ENCODE data around the gene UCHL5. TPM values are rescaled to one million over a fixed set of nuclear protein-coding genes. Genes with fewer than 3 reads are reported as not detected.
A peak's percentile ranks its signal among the peaks of the same experiment; 100 is the strongest.

The UCHL5 gene
- 7.8 TPM for total RNA-seq

GRCh38 chr1:193059282-193060114, at the start of gene UCHL5, which contains the start of gene RO60:
TSS of gene UCHL5 (minus strand) at chr1:193059360. CDS start at chr1:193059260, 100 bp downstream.
TSS of gene RO60 (plus strand) at chr1:193059612. CDS start at chr1:193069055, 9,443 bp downstream.
- DNase-seq (ENCODE audit: low read depth in 2 of 3, low spot score in 2 of 3), result peak; percentile 88 to 99 (median 98)

- DNase-seq (ENCODE audit: low read depth in 2 of 3, low spot score in 2 of 3), result no peak
Observed at GRCh38 chr1:193108471-193108870, 49.3 kb upstream of the UCHL5 start.

DNA sequence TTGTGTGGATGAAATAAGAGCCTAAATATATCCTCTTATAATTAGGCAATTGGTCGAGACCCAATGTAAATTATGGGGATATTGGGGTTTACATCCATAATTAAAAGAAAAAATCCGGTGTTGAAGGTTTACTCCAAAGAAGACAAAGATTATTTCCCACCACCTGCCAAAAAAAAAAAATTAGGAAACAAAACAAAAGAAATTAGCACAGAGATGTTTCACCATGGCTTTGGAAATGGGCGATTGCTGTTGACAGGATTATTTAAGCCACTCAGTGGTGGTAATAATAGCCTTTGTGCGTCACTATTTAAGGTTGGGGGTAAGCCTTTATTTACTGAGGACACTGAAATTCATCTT, 46.6 kb upstream of the UCHL5 start:
- DNase-seq (ENCODE audit: low read depth in 2 of 3, low spot score in 2 of 3), result no peak

- peak; percentile 30 to 79 (median 78) for DNase-seq (ENCODE audit: low read depth in 2 of 3, low spot score in 2 of 3)
Observed at GRCh38 chr1:193104907-193105820, 46.0 kb upstream of the UCHL5 start, which contains the start of gene GLRX2. TSS of gene GLRX2 (minus strand) at chr1:193105414. CDS start at chr1:193105382, 32 bp downstream.

GRCh38 chr1:193104502-193104906, 45.3 kb upstream of the UCHL5 start:
- peak in 1 of 3 donors; percentile 9 for DNase-seq (ENCODE audit: low read depth in 2 of 3, low spot score in 2 of 3)

GRCh38 chr1:193103759-193104501, 44.8 kb upstream of the UCHL5 start:
- DNase-seq (ENCODE audit: low read depth in 2 of 3, low spot score in 2 of 3), result no peak

- DNase-seq (ENCODE audit: low read depth in 2 of 3, low spot score in 2 of 3), result no peak
Observed at GRCh38 chr1:193102662-193103061, 43.5 kb upstream of the UCHL5 start.

- no peak for DNase-seq (ENCODE audit: low read depth in 2 of 3, low spot score in 2 of 3)
Observed at GRCh38 chr1:193094112-193094511, 35.0 kb upstream of the UCHL5 start.

DNA sequence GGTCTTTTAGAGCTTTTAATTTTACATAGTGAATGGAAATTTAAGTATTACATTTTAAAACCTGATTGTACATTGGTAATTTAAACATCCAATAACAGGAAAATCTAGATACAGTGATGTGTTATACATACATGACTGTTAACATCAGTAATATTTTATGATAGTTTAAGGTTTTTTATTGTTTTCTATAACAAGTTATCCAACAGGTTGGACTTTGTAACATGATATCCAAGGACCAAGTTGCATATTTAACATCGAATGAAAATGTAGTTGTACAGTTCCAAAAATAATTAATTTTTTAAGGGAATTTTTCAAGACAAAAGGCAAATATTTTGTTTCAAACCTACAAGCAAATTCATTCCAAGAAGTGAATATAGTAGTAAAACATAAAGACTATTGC, 31.7 kb upstream of the UCHL5 start:
- DNase-seq (ENCODE audit: low read depth in 2 of 3, low spot score in 2 of 3), result no peak

DNA sequence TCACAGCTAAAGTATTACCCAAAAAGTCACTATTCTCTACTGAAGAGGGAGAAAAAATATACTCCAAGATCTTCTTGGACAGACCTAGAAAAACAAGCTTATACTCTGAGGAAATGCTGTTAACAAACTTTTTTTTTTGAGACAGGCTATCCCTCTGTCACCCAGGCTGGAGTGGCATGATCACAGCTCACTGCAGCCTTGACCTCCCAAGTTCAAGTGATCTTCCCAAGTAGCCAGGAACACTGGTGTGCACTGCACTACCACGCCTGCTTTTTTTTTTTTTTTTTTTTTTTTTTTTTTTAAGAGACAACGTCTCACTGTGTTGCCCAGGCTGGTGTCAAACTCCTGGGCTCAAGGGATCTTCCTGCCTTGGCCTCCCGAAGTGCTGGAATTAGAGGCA, 28.7 kb upstream of the UCHL5 start:
- DNase-seq (ENCODE audit: low read depth in 2 of 3, low spot score in 2 of 3), result no peak

DNA sequence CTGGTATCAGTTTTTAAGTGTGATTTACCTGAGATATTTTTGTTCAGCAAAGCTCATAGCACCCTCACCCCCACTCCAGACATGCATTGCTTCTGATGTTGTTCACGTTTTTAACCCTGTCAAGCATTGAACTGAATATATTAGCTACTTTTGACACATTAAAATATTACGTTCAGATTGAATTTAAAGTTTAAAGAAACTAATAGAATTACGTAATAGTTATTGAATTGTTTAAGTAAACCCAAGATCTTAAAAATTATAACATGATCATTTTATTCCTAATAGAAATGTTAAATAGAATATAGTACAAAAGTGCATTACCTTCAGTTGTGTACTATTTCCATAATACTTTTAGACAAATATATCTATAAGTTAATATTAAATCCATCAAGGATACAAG, 27.2 kb upstream of the UCHL5 start:
- DNase-seq (ENCODE audit: low read depth in 2 of 3, low spot score in 2 of 3), result no peak

GRCh38 chr1:193085263-193085662, 26.1 kb upstream of the UCHL5 start:
- no peak for DNase-seq (ENCODE audit: low read depth in 2 of 3, low spot score in 2 of 3)

DNA sequence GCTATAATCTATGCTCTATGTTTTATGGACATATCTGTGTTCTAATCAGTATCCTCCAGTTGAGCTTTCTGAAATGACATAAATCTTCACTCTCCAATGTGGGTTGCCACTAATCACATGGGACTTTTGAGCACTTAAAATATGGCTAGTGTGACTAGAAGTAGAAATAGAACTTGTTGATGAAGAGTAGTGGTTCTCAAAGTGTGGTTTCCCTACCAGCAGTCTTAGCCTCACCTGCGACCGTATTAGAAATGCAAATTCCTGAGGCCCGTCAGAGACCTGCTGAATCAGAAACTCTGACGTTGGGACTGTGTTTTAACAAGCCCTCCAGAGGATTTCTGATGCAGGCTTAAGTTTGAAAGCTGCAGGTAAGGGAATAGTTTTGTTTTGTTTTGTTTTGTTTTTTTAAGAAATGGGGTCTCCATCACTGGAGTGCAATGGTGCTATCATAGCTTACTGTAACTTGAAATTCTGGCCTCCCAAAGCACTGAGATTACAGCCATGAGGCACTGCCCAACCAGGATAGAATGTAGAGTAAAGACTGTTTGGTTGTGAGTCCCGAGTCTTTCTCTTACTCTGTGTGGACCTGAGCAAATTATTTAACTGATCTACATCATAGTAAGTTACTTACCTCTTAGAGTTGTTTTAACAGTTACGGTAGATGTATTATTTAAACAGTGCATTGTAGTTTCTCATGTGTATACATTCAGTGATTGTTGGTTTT, 24.4 kb upstream of the UCHL5 start:
- no peak for DNase-seq (ENCODE audit: low read depth in 2 of 3, low spot score in 2 of 3)

GRCh38 chr1:193079187-193079586, 20.0 kb upstream of the UCHL5 start:
- no peak for DNase-seq (ENCODE audit: low read depth in 2 of 3, low spot score in 2 of 3)

DNA sequence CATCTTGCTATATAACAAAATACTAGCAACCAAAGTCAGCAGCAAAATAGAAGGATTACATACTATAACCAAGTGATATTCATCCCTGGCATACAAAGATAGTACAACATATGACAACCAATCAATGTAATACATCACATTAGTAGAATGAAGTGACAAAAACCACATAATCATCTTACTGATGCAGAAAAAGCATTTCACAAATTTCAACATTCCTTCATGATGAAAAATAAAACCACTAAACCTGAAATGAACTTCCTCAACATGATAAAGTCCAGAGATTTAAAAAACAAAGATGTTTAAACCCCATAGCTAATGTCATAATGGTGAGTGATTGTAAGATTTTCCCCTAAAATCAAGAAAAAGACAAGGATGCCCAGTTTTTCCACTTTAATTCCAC, 18.8 kb upstream of the UCHL5 start:
- no peak for DNase-seq (ENCODE audit: low read depth in 2 of 3, low spot score in 2 of 3)

DNA sequence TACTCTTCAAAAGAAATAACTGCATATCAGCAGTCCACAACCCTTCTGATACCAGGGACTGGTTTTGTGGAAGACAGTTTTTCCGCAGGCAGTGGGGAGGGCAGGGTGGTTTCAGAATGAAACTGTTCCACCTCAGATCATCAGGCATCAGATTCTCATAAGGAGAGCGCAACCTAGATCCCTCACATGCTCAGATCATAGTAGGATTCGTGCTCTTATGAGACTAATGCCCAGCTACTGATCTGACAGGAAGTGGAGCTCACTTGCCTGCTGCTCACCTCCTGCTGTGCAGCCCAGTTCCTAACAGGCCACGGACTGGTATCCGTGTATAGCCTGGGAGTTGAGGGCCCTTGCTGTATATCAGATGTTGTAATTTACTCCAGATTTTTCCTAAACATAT, 11.8 kb upstream of the UCHL5 start:
- no peak for DNase-seq (ENCODE audit: low read depth in 2 of 3, low spot score in 2 of 3)

DNA sequence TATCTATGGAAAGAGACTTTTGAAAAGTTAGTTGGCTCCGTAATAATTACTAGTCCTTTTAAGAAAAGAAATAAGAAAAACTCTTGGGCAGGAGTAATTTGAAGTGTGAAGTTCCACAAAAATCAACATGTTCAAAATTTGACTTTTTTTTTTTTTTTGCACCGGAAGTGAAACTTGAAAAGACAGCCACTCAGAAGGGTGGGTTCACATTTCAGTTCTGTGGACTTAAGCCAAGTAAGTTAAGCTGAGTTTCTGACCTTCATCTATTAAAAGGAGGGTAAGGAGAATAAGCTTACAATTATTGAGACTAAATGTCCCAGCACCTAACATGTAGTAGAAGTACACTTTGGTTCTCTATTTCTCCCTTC, 11.2 kb upstream of the UCHL5 start:
- DNase-seq (ENCODE audit: low read depth in 2 of 3, low spot score in 2 of 3), result peak in 1 of 3 donors; percentile 6

- DNase-seq (ENCODE audit: low read depth in 2 of 3, low spot score in 2 of 3), result peak in 1 of 3 donors; percentile 7
Observed at GRCh38 chr1:193069748-193070385, 10.7 kb upstream of the UCHL5 start.

- no peak for DNase-seq (ENCODE audit: low read depth in 2 of 3, low spot score in 2 of 3)
Observed at GRCh38 chr1:193068013-193068412, 8.9 kb upstream of the UCHL5 start.

DNA sequence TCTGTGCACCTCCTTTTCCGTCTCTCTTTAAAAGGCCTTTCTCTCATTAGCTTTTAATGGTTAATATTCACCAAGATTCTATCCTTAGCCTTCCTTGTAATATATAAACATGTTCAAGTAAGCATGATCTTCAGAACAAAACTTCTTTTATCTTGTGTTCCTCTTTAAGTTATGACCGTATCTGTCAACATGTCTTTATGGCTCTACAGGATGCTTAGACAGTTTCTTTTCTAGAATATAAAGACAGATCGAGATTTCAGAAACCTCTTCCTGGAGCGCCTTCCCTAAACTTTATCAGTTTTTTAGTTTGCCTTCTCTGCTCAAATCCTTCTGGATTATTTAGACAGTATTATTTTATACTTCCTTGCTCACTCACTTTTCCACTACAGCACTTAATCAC, 7.4 kb upstream of the UCHL5 start:
- DNase-seq (ENCODE audit: low read depth in 2 of 3, low spot score in 2 of 3), result no peak

Measured in hematopoietic multipotent progenitor cell (in vitro differentiated cells).